D721Med (cell line): Measurements from ENCODE around the gene RNU6-8.

Experiments
- DNase-seq: peaks from one replicate; pipeline ENCODE4 v3.0.0; 2011; ENCODE audit warnings: low spot score; ENCODE audit not compliant: insufficient read length
- FAIRE-seq: peaks from 2 replicates; lab custom pipeline; 2011; peaks lifted over from hg19 to GRCh38; lab: Jason Lieb, UNC
- TF ChIP-seq, protein P1 (sequence below): IDR thresholded peaks from 2 replicates; pipeline ENCODE4 v1.5.1; 2012; ENCODE audit warnings: mild to moderate bottlenecking, control low read depth; ENCODE audit not compliant: insufficient read depth; ENCODE audit errors: missing control alignments

Gene RNU6-8

DNA sequence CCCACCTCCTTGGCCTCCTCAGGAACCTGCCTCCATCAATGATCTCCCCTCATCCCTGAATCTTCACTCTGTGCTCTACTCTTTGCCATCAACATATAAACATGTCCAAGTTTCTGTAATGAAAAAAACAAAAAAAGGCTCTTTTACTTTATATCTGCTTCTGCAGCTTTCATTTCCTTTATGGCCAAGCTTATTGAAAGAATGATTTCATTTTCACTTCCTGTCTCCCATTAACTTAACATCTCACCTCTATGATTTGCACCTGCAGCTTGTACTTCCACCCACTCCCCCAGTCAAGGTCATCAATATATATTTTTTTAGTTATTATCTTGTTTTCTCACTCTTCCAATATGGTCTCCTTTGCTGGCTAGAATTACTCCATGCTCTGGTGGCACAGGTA lies 16.8 kb downstream of the RNU6-8 start:
- TF ChIP-seq, protein P1, sequence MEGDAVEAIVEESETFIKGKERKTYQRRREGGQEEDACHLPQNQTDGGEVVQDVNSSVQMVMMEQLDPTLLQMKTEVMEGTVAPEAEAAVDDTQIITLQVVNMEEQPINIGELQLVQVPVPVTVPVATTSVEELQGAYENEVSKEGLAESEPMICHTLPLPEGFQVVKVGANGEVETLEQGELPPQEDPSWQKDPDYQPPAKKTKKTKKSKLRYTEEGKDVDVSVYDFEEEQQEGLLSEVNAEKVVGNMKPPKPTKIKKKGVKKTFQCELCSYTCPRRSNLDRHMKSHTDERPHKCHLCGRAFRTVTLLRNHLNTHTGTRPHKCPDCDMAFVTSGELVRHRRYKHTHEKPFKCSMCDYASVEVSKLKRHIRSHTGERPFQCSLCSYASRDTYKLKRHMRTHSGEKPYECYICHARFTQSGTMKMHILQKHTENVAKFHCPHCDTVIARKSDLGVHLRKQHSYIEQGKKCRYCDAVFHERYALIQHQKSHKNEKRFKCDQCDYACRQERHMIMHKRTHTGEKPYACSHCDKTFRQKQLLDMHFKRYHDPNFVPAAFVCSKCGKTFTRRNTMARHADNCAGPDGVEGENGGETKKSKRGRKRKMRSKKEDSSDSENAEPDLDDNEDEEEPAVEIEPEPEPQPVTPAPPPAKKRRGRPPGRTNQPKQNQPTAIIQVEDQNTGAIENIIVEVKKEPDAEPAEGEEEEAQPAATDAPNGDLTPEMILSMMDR = no peak
- DNase-seq = no peak
- FAIRE-seq = no peak

DNA sequence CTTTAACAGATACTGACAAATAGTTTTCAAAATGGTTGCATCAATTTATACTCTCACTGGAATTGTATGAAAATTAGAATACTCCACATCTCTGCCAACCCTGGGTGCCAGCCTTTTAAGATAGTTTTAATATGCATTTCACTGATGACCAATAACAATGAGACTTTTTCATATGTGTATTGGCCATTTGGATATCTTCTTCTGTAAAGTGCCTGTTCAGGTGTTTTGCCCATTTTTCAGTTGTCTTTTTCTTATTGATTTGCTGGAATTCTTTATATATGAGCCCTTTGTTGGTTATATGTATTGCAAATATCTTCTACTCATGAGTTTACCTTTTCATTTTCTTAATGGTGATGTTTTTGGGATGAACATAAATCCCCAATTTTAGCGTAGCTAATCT lies 18.0 kb downstream of the RNU6-8 start:
- DNase-seq (no peak), FAIRE-seq (no peak)
- TF ChIP-seq, protein P1 = no peak

DNA sequence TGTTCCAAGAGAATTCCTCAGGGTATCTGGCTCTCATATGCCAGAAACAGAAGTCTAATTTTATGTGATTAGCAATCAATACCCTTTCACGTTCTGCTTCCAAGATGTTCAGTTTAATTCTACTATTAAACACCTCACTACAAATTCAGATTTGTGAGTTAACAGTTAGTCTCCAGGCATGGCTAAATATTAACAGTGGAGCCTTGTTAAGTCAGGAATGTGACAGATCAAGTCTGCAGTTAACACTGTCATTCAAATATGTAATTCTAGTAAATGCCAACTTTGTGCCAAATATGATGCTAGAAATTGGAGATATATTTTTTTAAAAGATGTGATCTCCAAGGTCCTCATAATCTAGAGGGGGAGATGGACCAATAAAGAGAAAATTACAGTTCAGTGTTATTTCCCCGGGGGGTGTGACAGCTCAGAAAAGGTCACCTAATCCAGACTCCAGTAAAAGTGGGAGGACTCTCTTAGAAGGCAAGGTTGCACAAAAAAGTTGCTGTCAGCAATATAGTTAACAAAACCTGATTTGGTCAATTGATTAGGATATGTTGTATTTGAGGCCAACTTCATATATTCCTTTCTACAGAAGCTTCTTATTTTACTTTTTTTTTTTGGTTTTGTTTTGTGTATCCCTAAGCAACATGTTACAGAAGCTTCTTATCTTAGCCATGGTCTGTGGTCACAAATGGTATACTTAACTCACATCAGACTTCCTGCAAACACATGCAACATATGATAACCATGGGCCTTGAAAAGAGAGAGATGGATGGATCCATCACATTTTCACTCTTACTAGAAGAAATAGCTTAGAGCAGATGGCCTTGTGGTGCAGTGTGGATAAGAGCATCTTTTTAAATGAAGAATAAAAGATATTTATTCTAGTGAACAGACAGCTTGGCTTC lies 19.7 kb downstream of the RNU6-8 start:
- TF ChIP-seq, protein P1 = no peak
- no peak for FAIRE-seq
- no peak for DNase-seq

DNA sequence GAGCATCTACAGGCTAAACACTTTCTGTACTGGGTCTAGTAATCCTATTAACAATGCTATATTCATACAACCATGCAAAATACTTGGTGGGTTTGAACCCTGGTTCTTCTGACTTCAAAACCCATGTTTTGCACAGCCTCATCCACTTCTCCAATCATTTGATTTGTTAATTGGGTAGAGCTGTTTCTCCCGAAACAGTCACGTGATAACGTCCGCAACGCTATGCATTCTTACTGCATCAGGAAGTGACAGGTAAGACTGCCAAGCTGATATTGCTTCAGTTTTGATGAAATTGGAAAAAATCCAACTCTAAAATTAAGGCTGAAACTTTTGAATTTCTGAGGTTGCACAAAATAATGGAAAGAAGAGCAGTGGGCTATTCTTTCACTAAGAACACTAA lies 31.6 kb downstream of the RNU6-8 start:
- DNase-seq (no peak), FAIRE-seq (no peak)
- TF ChIP-seq, protein P1 = no peak

DNA sequence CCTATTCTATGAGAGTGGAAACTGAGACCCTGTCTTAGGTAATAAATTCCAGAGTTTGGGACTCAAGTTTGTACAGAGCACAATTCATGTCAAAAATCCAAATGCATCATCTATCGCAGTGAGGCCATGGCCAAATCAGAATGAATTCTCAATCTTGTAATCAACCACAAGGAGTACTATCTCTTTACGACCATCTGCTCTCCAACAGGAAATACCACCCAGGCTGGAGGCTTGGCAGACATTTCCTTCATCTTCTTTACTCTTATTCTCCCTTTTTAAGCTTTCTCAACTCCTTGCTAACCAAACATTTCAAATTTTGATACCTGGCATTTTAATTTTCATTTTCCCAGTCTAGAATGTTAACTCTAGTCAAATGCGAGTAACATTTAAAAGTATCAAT lies 33.9 kb downstream of the RNU6-8 start:
- no peak for DNase-seq
- FAIRE-seq = no peak
- TF ChIP-seq, protein P1 = no peak

DNA sequence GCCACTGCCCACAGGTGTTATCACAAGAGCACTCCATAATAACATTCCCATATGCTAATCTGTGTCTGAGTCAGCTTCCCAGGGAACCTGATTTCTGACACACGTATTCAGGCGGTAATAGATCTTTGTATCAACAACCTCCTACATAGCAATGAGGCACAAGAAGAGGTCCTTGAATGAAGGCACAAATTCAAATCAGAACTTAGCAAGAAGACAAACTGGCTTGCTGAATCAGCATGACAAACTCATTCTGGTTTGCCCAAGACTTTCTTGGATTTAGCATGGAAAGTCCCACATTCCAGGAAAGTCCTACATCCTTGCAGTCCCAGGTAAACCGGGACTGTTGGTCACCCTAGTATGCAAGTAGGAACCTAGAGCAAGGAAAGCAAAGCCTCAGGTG lies 35.2 kb downstream of the RNU6-8 start:
- DNase-seq (no peak), FAIRE-seq (no peak)
- TF ChIP-seq, protein P1 = no peak

DNA sequence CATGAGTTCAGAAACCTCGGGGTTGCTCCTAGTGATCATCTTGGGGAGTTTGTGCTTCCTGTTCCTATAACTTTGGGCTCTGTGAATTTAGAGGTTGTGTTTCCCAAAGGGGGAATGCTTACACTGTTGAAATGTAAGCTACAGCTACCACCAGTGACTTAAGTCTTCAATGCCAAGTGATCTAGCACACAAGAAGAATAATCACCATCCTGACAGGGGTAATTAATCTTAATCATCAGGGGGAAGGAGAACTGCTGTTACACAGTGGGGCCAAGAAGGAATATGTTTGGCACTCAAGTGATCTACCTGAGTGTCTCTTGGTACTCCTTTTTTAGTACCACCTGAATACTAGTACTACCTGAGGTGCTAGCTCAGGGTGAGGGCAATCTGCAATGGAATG lies 36.1 kb downstream of the RNU6-8 start:
- TF ChIP-seq, protein P1 = no peak
- DNase-seq = no peak
- FAIRE-seq = no peak
